Measurements from ENCODE around the gene SPG7. TPM values are rescaled to one million over a fixed set of nuclear protein-coding genes. Genes with fewer than 3 reads are reported as not detected.

The SPG7 gene
- total RNA-seq, 1 donor from 2014 or later = 119 TPM

GRCh38 chr16:89534252-89534756, 26.1 kb downstream of the SPG7 start:
- H3K27ac ChIP-seq = no peak overlapping the region
- intact Hi-C loops (cut with DNase I) = no loop called here

GRCh38 chr16:89536371-89536770, 28.2 kb downstream of the SPG7 start:
- intact Hi-C loops (cut with DNase I) = no loop called here
- Histone ChIP-seq H3K36me3 (peaks cover 0 to 61% of the 10 kb centered on the region in 2 donors), H3K9me3 (no peaks in the 10 kb centered on the region)

More at GRCh38 chr16:89534252-89534756, 26.1 kb downstream of the SPG7 start:
- H3K36me3 ChIP-seq = peaks cover 0 to 72% of the 10 kb centered on the region in 2 donors
- no peaks in the 10 kb centered on the region for H3K27me3 ChIP-seq
- H3K4me1 ChIP-seq = no peaks in the 10 kb centered on the region
- H3K4me3 ChIP-seq = no peak overlapping the region
- TF ChIP-seq POLR2AphosphoS5 (IDR thresholded peaks at IDR 0.05; ENCODE audit: insufficient read depth in 1 of 2, low read depth in 1 of 2) (no peak), CTCF (IDR thresholded peaks at IDR 0.05) (no peak), POLR2A (IDR thresholded peaks at IDR 0.05) (no peak)
- no peak for DNase-seq (ENCODE audit: extremely low spot score in 2 of 2)
- H3K9me3 ChIP-seq = no peaks in the 10 kb centered on the region

GRCh38 chr16:89536886-89537548, 28.8 kb downstream of the SPG7 start:
- no peaks in the 10 kb centered on the region for H3K9me3 ChIP-seq
- no peaks in the 10 kb centered on the region for H3K4me1 ChIP-seq
- H3K27me3 ChIP-seq = no peaks in the 10 kb centered on the region
- DNase-seq (ENCODE audit: extremely low spot score in 2 of 2) = no peak
- intact Hi-C loops (cut with DNase I) = no loop called here
- TF ChIP-seq CTCF (IDR thresholded peaks at IDR 0.05) (no peak), POLR2AphosphoS5 (IDR thresholded peaks at IDR 0.05; ENCODE audit: insufficient read depth in 1 of 2, low read depth in 1 of 2) (no peak), POLR2A (IDR thresholded peaks at IDR 0.05) (no peak)
- no peak overlapping the region for H3K27ac ChIP-seq
- no peak overlapping the region for H3K4me3 ChIP-seq
- peaks cover 0 to 63% of the 10 kb centered on the region in 2 donors for H3K36me3 ChIP-seq

More at GRCh38 chr16:89536371-89536770, 28.2 kb downstream of the SPG7 start:
- TF ChIP-seq CTCF (IDR thresholded peaks at IDR 0.05) (no peak), POLR2A (IDR thresholded peaks at IDR 0.05) (no peak), POLR2AphosphoS5 (IDR thresholded peaks at IDR 0.05; ENCODE audit: insufficient read depth in 1 of 2, low read depth in 1 of 2) (no peak)
- no peak for DNase-seq (ENCODE audit: extremely low spot score in 2 of 2)
- no peaks in the 10 kb centered on the region for H3K27me3 ChIP-seq
- H3K27ac ChIP-seq = no peak overlapping the region
- no peaks in the 10 kb centered on the region for H3K4me1 ChIP-seq
- no peak overlapping the region for H3K4me3 ChIP-seq

GRCh38 chr16:89537549-89537925, 29.3 kb downstream of the SPG7 start:
- intact Hi-C loops (cut with DNase I) = no loop called here
- H3K27ac ChIP-seq = no peak overlapping the region
- H3K27me3 ChIP-seq = no peaks in the 10 kb centered on the region
- no peaks in the 10 kb centered on the region for H3K4me1 ChIP-seq
- peaks cover 0 to 60% of the 10 kb centered on the region in 2 donors for H3K36me3 ChIP-seq
- H3K4me3 ChIP-seq = no peak overlapping the region
- DNase-seq (ENCODE audit: extremely low spot score in 2 of 2) = no peak
- no peaks in the 10 kb centered on the region for H3K9me3 ChIP-seq
- TF ChIP-seq POLR2A (IDR thresholded peaks at IDR 0.05) (no peak), CTCF (IDR thresholded peaks at IDR 0.05) (no peak), POLR2AphosphoS5 (IDR thresholded peaks at IDR 0.05; ENCODE audit: insufficient read depth in 1 of 2, low read depth in 1 of 2) (no peak)

- H3K4me3 ChIP-seq = no peak overlapping the region
- intact Hi-C loops (cut with DNase I) = no loop called here
- peaks cover 0 to 56% of the 10 kb centered on the region in 2 donors for H3K36me3 ChIP-seq
These were observed 30.1 kb downstream of the SPG7 start for GRCh38 chr16:89538286-89538685.

More at GRCh38 chr16:89538286-89538685, 30.1 kb downstream of the SPG7 start:
- H3K4me1 ChIP-seq = no peaks in the 10 kb centered on the region
- no peak for TF ChIP-seq POLR2A (IDR thresholded peaks at IDR 0.05)
- TF ChIP-seq POLR2AphosphoS5 (IDR thresholded peaks at IDR 0.05; ENCODE audit: insufficient read depth in 1 of 2, low read depth in 1 of 2) = no peak
- TF ChIP-seq CTCF (IDR thresholded peaks at IDR 0.05) = no peak
- no peaks in the 10 kb centered on the region for H3K9me3 ChIP-seq
- no peaks in the 10 kb centered on the region for H3K27me3 ChIP-seq
- no peak overlapping the region for H3K27ac ChIP-seq
- DNase-seq (ENCODE audit: extremely low spot score in 2 of 2) = no peak

Measured in vagina (tissue), 2 donors.